ENCODE results near the gene VCP. TPM values are rescaled to one million over a fixed set of nuclear protein-coding genes. Genes with fewer than 3 reads are reported as not detected.
A peak's percentile ranks its signal among the peaks of the same experiment; 100 is the strongest.

Gene VCP
- total RNA-seq, 4 donors from 2014 or later = 265 to 354 (median 342) TPM

- H3K4me3 ChIP-seq = peak within 1 kb of the TSS; percentile 58 to 73 (median 68)
- H3K27ac ChIP-seq = peak within 1 kb of the TSS; percentile 83 to 92 (median 84)
- TF ChIP-seq CTCF (IDR thresholded peaks at IDR 0.05 in 4 of 5, conservative IDR thresholded peaks at IDR 0.05 in 1 of 5) = no peak
- TF ChIP-seq POLR2A (IDR thresholded peaks at IDR 0.05) = peak; percentile 41 to 48
- intact Hi-C loops (cut with DNase I; ENCODE audit: low total_unique reads) = loop anchor here (1.0 to 10.0 kb wide), 8 partner anchors 46 to 699 kb away; partner anchors contain the start of genes DNAI1, FAM219A, HINT2 and SPAG8
- peaks cover 23 to 26% of the 10 kb centered on the region in 2 donors for H3K4me1 ChIP-seq
- DNase-seq = peak; percentile 90 to 94
- in situ Hi-C loops (cut with MboI; ENCODE audit: low sequenced_read_pairs in 4 of 4) = loop anchor here (5.0 to 25.0 kb wide), 6 partner anchors 46 to 446 kb away; partner anchors contain the start of gene UNC13B (in 1 of the 4)
- no peaks in the 10 kb centered on the region for H3K9me3 ChIP-seq
- peak; percentile 61 to 64 for ATAC-seq
- H3K27me3 ChIP-seq = no peaks in the 10 kb centered on the region
- no peaks in the 10 kb centered on the region for H3K36me3 ChIP-seq
These were observed 43.5 kb upstream of the VCP start, which contains the start of gene ATOSB for GRCh38 chr9:35115680-35116538. TSS of gene ATOSB (minus strand) at chr9:35115862. CDS start at chr9:35108274, 7,588 bp downstream.

- H3K27ac ChIP-seq = peak overlapping the region; percentile 83 to 92 (median 84)
- H3K4me3 ChIP-seq = peak overlapping the region; percentile 58 to 73 (median 68)
- H3K27me3 ChIP-seq = no peaks in the 10 kb centered on the region
- intact Hi-C loops (cut with DNase I; ENCODE audit: low total_unique reads) (loop anchor here (5.0 to 10.0 kb wide), 4 partner anchors 250 to 700 kb away; partner anchors contain the start of genes DNAI1, FAM219A, HINT2 and SPAG8), in situ Hi-C loops (cut with MboI; ENCODE audit: low sequenced_read_pairs in 4 of 4) (loop anchor here (5.0 to 25.0 kb wide), 6 partner anchors 47 to 447 kb away; partner anchors contain the start of gene UNC13B (in 1 of the 4))
- H3K36me3 ChIP-seq = no peaks in the 10 kb centered on the region
- H3K4me1 ChIP-seq = peaks cover 30 to 34% of the 10 kb centered on the region in 2 donors
- ATAC-seq (no peak), DNase-seq (peak in 1 of 2 donors; percentile 48)
- H3K9me3 ChIP-seq = no peaks in the 10 kb centered on the region
- no peak for TF ChIP-seq POLR2A (IDR thresholded peaks at IDR 0.05)
- no peak for TF ChIP-seq CTCF (IDR thresholded peaks at IDR 0.05 in 4 of 5, conservative IDR thresholded peaks at IDR 0.05 in 1 of 5)
These were observed 42.6 kb upstream of the VCP start for GRCh38 chr9:35114840-35115628.

GRCh38 chr9:35114113-35114839 lies 41.9 kb upstream of the VCP start:
- ATAC-seq = no peak
- no peaks in the 10 kb centered on the region for H3K9me3 ChIP-seq
- peak overlapping the region; percentile 58 to 73 (median 68) for H3K4me3 ChIP-seq
- no peak for TF ChIP-seq POLR2A (IDR thresholded peaks at IDR 0.05)
- no peak for TF ChIP-seq CTCF (IDR thresholded peaks at IDR 0.05 in 4 of 5, conservative IDR thresholded peaks at IDR 0.05 in 1 of 5)
- intact Hi-C loops (cut with DNase I; ENCODE audit: low total_unique reads) (loop anchor here (10.0 kb wide), 3 partner anchors 251 to 701 kb away; partner anchors contain the start of genes DNAI1, FAM219A, HINT2 and SPAG8), in situ Hi-C loops (cut with MboI; ENCODE audit: low sequenced_read_pairs in 4 of 4) (loop anchor here in 2 of 4 donors (10.0 to 25.0 kb wide), 2 partner anchors 441 to 448 kb away; a partner anchor contains a TSS)
- H3K27me3 ChIP-seq = no peaks in the 10 kb centered on the region
- peaks cover 30 to 38% of the 10 kb centered on the region in 2 donors for H3K4me1 ChIP-seq
- peak; percentile 57 to 69 for DNase-seq
- no peaks in the 10 kb centered on the region for H3K36me3 ChIP-seq
- peak overlapping the region; percentile 83 to 92 (median 84) for H3K27ac ChIP-seq

Measured in gastrocnemius medialis (tissue), 4 donors.